K562 (cell line): Measurements from ENCODE around the gene ACOD1. TPM values are rescaled to one million over a fixed set of nuclear protein-coding genes. Genes with fewer than 3 reads are reported as not detected.

Experiments used
- RBM25 ChIP-seq: fragments of 200-400 bp; formaldehyde crosslinking; IDR thresholded peaks from 2 replicates; pipeline ENCODE4 v1.6.1; 2018; ENCODE audit warnings: low read length, low read depth, moderate library complexity; ENCODE audit not compliant: severe bottlenecking
- polyA plus RNA-seq, 8 experiments: library from polyadenylated mRNA; depleted of rRNA in 4 of 8; stranded (reverse) in 5 of 8; unstranded in 3 of 8; fragments of >200 nt; fragmentation: Nextera tagmentation in 2 of 8; fragmentation: Illumina TruSeq in 1 of 8; extraction: Ambion mirVana in 2 of 8; extraction: Trizol in 1 of 8; gene quantifications; 2 replicates each; pipeline versions ENCODE4 v1.2.1 to v1.2.3, GENCODE V29; 2011 to 2014; ENCODE audit warnings: inconsistent platforms in 1 of 8, missing spikeins in 1 of 8
- total RNA-seq, 7 experiments: library from RNA; depleted of rRNA in 6 of 7; stranded (reverse); fragments of >200 nt in 6 of 7; fragmentation: Illumina TruSeq in 2 of 7; extraction: Trizol in 2 of 7; gene quantifications; 2 replicates each; pipeline versions ENCODE4 v1.2.1 to v1.2.3, GENCODE V29; 2011 to 2021; ENCODE audit warnings: low replicate concordance in 1 of 7
- TF ChIP-seq, protein P1 (sequence below): sonication (generic); formaldehyde crosslinking; IDR thresholded peaks from 2 replicates; pipeline ENCODE4 v1.4.0; 2020; ENCODE audit warnings: mild to moderate bottlenecking, missing genetic modification reagents
- TF ChIP-seq, protein P2 (sequence below): fragments of 450-650 bp; IDR thresholded peaks from 2 replicates; pipeline ENCODE4 v1.6.1; 2016; ENCODE audit warnings: mild to moderate bottlenecking
- TF ChIP-seq, protein P3 (sequence below): fragments of 250-450 bp; sonication (Bioruptor Pico); IDR thresholded peaks from 2 replicates; pipeline ENCODE4 v1.4.0; 2020; ENCODE audit warnings: mild to moderate bottlenecking, moderate library complexity

Gene ACOD1
- total and polyA plus RNA-seq, 9 of the 15 experiments (the other 6 are each of a cell fraction or from before 2014, with no cell fraction given), result not detected

DNA sequence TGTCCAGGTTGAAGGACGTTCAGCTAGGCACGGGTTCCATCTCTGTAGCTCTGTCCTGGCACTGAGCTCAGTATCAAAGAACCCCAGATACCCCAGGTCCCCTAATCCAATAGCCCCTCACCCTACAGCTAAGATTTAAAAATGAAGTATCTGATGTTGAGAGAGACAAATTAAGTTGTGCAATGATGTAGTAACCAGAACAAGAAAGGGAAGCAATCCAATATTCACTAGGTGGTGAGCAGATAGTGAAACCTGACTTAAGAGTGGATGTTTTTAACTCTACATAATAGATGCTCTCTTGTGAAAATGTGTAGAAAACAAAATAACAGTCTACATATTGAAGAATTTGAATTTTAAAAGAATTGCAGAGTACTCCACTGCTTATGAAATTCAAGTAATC lies 1.8 kb downstream of the ACOD1 start (continued):
- TF ChIP-seq, protein P1, sequence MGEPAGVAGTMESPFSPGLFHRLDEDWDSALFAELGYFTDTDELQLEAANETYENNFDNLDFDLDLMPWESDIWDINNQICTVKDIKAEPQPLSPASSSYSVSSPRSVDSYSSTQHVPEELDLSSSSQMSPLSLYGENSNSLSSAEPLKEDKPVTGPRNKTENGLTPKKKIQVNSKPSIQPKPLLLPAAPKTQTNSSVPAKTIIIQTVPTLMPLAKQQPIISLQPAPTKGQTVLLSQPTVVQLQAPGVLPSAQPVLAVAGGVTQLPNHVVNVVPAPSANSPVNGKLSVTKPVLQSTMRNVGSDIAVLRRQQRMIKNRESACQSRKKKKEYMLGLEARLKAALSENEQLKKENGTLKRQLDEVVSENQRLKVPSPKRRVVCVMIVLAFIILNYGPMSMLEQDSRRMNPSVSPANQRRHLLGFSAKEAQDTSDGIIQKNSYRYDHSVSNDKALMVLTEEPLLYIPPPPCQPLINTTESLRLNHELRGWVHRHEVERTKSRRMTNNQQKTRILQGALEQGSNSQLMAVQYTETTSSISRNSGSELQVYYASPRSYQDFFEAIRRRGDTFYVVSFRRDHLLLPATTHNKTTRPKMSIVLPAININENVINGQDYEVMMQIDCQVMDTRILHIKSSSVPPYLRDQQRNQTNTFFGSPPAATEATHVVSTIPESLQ, result no peak
- TF ChIP-seq, protein P2, sequence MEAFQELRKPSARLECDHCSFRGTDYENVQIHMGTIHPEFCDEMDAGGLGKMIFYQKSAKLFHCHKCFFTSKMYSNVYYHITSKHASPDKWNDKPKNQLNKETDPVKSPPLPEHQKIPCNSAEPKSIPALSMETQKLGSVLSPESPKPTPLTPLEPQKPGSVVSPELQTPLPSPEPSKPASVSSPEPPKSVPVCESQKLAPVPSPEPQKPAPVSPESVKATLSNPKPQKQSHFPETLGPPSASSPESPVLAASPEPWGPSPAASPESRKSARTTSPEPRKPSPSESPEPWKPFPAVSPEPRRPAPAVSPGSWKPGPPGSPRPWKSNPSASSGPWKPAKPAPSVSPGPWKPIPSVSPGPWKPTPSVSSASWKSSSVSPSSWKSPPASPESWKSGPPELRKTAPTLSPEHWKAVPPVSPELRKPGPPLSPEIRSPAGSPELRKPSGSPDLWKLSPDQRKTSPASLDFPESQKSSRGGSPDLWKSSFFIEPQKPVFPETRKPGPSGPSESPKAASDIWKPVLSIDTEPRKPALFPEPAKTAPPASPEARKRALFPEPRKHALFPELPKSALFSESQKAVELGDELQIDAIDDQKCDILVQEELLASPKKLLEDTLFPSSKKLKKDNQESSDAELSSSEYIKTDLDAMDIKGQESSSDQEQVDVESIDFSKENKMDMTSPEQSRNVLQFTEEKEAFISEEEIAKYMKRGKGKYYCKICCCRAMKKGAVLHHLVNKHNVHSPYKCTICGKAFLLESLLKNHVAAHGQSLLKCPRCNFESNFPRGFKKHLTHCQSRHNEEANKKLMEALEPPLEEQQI, result no peak
- TF ChIP-seq, protein P3, sequence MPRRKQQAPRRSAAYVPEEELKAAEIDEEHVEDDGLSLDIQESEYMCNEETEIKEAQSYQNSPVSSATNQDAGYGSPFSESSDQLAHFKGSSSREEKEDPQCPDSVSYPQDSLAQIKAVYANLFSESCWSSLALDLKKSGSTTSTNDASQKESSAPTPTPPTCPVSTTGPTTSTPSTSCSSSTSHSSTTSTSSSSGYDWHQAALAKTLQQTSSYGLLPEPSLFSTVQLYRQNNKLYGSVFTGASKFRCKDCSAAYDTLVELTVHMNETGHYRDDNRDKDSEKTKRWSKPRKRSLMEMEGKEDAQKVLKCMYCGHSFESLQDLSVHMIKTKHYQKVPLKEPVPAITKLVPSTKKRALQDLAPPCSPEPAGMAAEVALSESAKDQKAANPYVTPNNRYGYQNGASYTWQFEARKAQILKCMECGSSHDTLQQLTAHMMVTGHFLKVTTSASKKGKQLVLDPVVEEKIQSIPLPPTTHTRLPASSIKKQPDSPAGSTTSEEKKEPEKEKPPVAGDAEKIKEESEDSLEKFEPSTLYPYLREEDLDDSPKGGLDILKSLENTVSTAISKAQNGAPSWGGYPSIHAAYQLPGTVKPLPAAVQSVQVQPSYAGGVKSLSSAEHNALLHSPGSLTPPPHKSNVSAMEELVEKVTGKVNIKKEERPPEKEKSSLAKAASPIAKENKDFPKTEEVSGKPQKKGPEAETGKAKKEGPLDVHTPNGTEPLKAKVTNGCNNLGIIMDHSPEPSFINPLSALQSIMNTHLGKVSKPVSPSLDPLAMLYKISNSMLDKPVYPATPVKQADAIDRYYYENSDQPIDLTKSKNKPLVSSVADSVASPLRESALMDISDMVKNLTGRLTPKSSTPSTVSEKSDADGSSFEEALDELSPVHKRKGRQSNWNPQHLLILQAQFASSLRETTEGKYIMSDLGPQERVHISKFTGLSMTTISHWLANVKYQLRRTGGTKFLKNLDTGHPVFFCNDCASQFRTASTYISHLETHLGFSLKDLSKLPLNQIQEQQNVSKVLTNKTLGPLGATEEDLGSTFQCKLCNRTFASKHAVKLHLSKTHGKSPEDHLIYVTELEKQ (CRISPR knock-in tag), result no peak
- TF ChIP-seq RBM25, result no peak
- TF ChIP-seq, all 486 proteins: peak for 0
